OCI-LY3 (cell line): ENCODE data around the gene RAI1.

ENCODE experiments used
- H2AFZ ChIP-seq: fragments of 200-600, 300-600 bp; shearing (Covaris generic); 2 replicates; pipeline ENCODE4 v1.6.0; 2014; ENCODE audit warnings: antibody characterized with exemption, low read depth, low read length
- H3K27ac ChIP-seq: fragments of 200-600, 300-600 bp; sonication (generic); 2 replicates; pipeline ENCODE4 v1.5.1; 2014; ENCODE audit warnings: mild to moderate bottlenecking, low read length, moderate library complexity, mixed read lengths
- H3K27me3 ChIP-seq: fragments of 200-600, 300-600 bp; sonication (generic); 2 replicates; pipeline ENCODE4 v1.6.1; 2014; ENCODE audit warnings: low read depth, low read length, mixed read lengths
- H3K36me3 ChIP-seq: fragments of 200-600, 300-600 bp; sonication (generic); replicated peaks from 2 replicates; pipeline ENCODE3; 2014; ENCODE audit warnings: low read depth, low read length, mixed read lengths
- H3K4me1 ChIP-seq: fragments of 300-600, 200-600 bp; sonication (generic); 2 replicates; pipeline ENCODE4 v1.6.1; 2014; ENCODE audit warnings: low read length, mixed read lengths
- H3K4me2 ChIP-seq: fragments of 200-600, 300-600 bp; sonication (generic); 2 replicates; pipeline ENCODE4 v1.6.1; 2014; ENCODE audit warnings: low read length, mixed read lengths
- H3K4me3 ChIP-seq: fragments of 300-600, 200-600 bp; sonication (generic); 2 replicates; pipeline ENCODE4 v1.5.1; 2014; ENCODE audit warnings: antibody characterized with exemption, mild to moderate bottlenecking, low read length, moderate library complexity
- H3K79me2 ChIP-seq: fragments of 300-600, 200-600 bp; shearing (Covaris generic); 2 replicates; pipeline ENCODE4 v1.6.1; 2014; ENCODE audit warnings: mild to moderate bottlenecking, low read length, mixed read lengths
- H3K9ac ChIP-seq: fragments of 300-600, 200-600 bp; shearing (Covaris generic); 2 replicates; pipeline ENCODE4 v1.6.0; 2014; ENCODE audit warnings: mild to moderate bottlenecking, low read length, moderate library complexity
- H3K9me3 ChIP-seq: fragments of 200-600, 300-600 bp; shearing (Covaris generic); 2 replicates; pipeline ENCODE4 v1.6.1; 2014; ENCODE audit warnings: low read length, mixed read lengths; ENCODE audit not compliant: insufficient read depth
- H4K20me1 ChIP-seq: fragments of 200-600, 300-600 bp; sonication (generic); 2 replicates; pipeline ENCODE4 v1.6.1; 2016; ENCODE audit warnings: low read length, mixed read lengths; ENCODE audit not compliant: insufficient read depth
- EZH2phosphoT487 ChIP-seq: fragments of 200-600 bp; shearing (Covaris generic); IDR thresholded peaks from 2 replicates; pipeline ENCODE4 v1.6.1; 2018; ENCODE audit warnings: antibody characterized with exemption, mixed run types, low read depth
- TF ChIP-seq, protein P1 (sequence below): fragments of 200-600, 300-600 bp; sonication (generic); IDR thresholded peaks from 2 replicates; pipeline ENCODE4 v1.5.1; 2014; ENCODE audit warnings: antibody characterized with exemption, low read length, low read depth

The RAI1 gene

DNA sequence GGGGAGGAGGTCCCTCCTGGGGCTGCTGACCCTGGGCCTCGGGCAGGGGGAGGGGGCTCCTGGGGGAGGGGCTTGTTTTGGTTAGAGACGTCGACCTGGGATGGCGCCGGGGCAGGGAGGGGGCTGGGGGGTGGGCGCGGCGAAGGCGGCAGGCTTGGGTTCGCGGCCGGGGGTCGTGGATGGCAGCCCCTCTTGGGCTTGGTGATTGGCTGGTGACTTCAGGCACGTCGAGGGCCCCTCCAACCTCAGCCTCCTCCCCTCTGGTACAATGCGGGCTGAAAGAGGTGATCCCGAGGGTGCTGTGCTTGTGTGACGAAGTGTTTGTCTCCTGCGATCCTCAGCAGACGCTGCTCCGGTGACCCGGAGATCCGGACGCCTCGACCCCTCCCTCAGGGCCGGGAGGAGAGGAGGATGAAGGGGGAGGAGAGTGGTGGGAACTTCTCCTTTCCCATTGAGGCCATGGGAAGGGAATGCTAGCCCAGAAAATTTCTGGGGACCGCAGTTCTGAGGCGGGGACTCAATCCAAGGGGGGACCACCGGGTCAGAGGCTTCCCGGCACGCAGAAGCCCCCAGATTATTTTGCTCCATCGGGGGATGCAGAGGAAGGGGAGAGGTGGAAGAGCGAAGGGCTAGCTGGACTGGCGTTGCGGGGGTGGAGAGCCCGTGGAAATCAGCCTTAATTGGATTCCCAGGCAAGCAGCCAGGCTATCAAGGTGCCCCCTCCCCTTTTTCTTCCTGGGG lies 43.9 kb downstream of the RAI1 start:
- H3K4me2 ChIP-seq, result no peak overlapping the region
- H4K20me1 ChIP-seq, result no peaks in the 10 kb centered on the region
- no peak for TF ChIP-seq EZH2phosphoT487
- TF ChIP-seq, protein P1, sequence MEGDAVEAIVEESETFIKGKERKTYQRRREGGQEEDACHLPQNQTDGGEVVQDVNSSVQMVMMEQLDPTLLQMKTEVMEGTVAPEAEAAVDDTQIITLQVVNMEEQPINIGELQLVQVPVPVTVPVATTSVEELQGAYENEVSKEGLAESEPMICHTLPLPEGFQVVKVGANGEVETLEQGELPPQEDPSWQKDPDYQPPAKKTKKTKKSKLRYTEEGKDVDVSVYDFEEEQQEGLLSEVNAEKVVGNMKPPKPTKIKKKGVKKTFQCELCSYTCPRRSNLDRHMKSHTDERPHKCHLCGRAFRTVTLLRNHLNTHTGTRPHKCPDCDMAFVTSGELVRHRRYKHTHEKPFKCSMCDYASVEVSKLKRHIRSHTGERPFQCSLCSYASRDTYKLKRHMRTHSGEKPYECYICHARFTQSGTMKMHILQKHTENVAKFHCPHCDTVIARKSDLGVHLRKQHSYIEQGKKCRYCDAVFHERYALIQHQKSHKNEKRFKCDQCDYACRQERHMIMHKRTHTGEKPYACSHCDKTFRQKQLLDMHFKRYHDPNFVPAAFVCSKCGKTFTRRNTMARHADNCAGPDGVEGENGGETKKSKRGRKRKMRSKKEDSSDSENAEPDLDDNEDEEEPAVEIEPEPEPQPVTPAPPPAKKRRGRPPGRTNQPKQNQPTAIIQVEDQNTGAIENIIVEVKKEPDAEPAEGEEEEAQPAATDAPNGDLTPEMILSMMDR, result no peak
- no peak overlapping the region for H2AFZ ChIP-seq
- H3K9ac ChIP-seq, result no peak overlapping the region
- H3K79me2 ChIP-seq, result no peaks in the 10 kb centered on the region
- no peaks in the 10 kb centered on the region for H3K27me3 ChIP-seq
- H3K27ac ChIP-seq, result no peak overlapping the region
- H3K36me3 ChIP-seq, result no peaks in the 10 kb centered on the region
- H3K9me3 ChIP-seq, result no peaks in the 10 kb centered on the region
- H3K4me3 ChIP-seq, result no peak overlapping the region
- no peaks in the 10 kb centered on the region for H3K4me1 ChIP-seq

DNA sequence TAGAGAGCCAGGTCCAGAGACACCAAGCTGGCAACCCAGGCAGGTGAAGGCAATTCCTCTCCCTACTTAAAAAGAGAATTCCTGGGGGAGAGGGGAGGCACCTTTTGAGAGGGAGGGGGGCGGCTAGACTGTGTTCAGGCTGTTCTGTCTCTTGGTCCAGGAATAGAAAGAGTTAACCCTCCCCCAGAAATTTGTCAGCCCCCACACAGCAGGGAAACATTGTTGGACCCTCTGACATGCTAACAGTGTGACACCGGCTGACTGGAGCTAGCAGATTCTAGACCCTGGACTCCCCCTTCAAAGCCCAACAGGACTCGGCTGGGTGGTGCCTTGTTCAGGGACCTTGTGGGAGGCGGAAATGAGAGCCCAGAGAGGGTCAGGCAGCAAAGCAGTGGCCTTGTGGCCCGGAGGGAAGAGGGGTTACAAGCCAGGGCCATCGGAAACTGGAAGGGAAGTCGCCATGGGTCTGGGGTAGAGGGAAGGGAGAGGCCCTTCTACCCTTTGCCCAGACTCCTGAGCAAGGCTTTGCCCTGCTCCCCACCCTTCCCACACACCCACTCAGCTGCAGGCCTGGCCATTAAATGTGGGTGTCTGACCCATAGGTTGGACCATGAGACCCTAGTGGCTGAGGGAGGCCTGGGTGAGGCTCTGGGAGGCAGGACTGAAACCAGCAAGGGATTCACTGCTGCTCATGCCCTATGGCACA lies 44.6 kb downstream of the RAI1 start:
- no peak overlapping the region for H3K9ac ChIP-seq
- H3K4me2 ChIP-seq, result no peak overlapping the region
- no peaks in the 10 kb centered on the region for H3K9me3 ChIP-seq
- no peaks in the 10 kb centered on the region for H4K20me1 ChIP-seq
- no peak overlapping the region for H3K4me3 ChIP-seq
- H3K4me1 ChIP-seq, result no peaks in the 10 kb centered on the region
- no peak overlapping the region for H2AFZ ChIP-seq
- no peaks in the 10 kb centered on the region for H3K27me3 ChIP-seq
- no peaks in the 10 kb centered on the region for H3K36me3 ChIP-seq
- TF ChIP-seq, protein P1, result no peak
- no peak for TF ChIP-seq EZH2phosphoT487
- no peak overlapping the region for H3K27ac ChIP-seq
- H3K79me2 ChIP-seq, result no peaks in the 10 kb centered on the region

DNA sequence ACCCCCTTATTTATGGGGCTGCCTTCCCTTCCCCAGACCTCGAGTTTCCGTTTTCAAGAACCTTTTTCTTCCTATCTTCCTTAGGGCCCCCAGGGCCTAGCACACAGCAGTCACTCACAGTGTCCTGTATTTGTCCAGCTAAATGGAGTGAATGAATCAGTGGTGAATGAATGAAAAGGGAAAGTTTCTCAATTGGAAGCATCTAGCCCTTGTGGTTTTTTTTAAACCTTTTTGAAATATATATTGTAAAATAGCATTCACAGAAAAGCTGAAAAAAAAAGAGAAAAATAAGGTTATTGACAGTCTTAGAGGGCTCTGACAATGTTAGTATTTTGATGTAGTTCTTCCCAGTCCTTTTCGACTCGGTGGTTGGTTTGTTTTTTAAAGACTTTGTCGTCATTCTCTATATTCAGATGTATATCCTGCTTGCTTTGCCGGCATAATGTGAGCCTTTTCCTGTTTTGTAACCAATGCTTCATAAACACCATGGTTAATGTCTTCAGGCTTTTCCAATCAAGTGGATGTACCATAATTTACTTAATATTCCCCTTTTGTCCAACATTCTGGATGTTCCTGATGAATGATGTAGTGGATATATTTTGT lies 45.3 kb downstream of the RAI1 start:
- H3K9ac ChIP-seq, result no peak overlapping the region
- no peaks in the 10 kb centered on the region for H3K36me3 ChIP-seq
- H3K4me3 ChIP-seq, result no peak overlapping the region
- no peaks in the 10 kb centered on the region for H3K79me2 ChIP-seq
- H3K4me1 ChIP-seq, result no peaks in the 10 kb centered on the region
- TF ChIP-seq, protein P1, result no peak
- TF ChIP-seq EZH2phosphoT487, result no peak
- no peak overlapping the region for H2AFZ ChIP-seq
- H4K20me1 ChIP-seq, result no peaks in the 10 kb centered on the region
- no peaks in the 10 kb centered on the region for H3K27me3 ChIP-seq
- no peak overlapping the region for H3K27ac ChIP-seq
- no peak overlapping the region for H3K4me2 ChIP-seq
- no peaks in the 10 kb centered on the region for H3K9me3 ChIP-seq

DNA sequence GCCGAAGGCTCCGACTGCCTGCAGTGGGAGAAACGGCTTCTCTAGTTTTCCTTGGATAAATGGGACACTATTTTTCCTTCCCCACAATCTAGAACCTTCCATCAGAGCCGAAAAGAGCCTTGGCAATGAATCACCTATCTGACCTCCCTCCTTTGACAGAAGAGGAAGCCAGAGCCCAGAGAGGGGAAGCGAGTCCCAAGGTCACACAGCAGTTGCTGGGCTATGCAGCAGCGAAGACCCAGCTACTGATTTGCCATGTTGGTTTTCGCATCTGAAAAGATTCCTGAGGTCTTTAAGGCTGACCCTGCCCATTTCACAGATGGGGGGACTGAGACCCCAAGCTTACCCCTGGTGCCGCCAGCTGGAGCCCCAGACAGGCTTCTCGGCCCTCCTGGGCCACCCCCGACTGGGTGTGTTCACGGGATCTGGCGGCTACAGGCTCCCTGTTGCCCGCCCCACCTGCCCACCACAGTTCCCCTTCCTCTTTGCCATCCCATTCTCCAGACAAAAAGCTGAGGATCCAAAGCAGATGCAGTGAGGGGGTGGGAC lies 45.9 kb downstream of the RAI1 start:
- Histone ChIP-seq H2AFZ (no peak overlapping the region), H3K9ac (no peak overlapping the region), H3K27me3 (no peaks in the 10 kb centered on the region), H3K27ac (no peak overlapping the region), H3K4me2 (no peak overlapping the region), H3K79me2 (no peaks in the 10 kb centered on the region), H4K20me1 (no peaks in the 10 kb centered on the region), H3K4me3 (no peak overlapping the region), H3K4me1 (no peaks in the 10 kb centered on the region), H3K9me3 (no peaks in the 10 kb centered on the region), H3K36me3 (no peaks in the 10 kb centered on the region)
- TF ChIP-seq, protein P1, result no peak
- TF ChIP-seq EZH2phosphoT487, result no peak
